ENCODE data around the gene RNPEP. TPM values are rescaled to one million over a fixed set of nuclear protein-coding genes. Genes with fewer than 3 reads are reported as not detected.
"Not testable (repeated sequence)": the region's sequence is repeated elsewhere in the genome, so short reads cannot be mapped to it uniquely, and the experiment has no call there.

RNPEP gene
- total RNA-seq, 1 donor from 2014 or later = 36.3 TPM

GRCh38 chr1:202009326-202010179 lies 27.1 kb downstream of the RNPEP start:
- DNase-seq (ENCODE audit: low spot score) = peak; percentile 84

DNA sequence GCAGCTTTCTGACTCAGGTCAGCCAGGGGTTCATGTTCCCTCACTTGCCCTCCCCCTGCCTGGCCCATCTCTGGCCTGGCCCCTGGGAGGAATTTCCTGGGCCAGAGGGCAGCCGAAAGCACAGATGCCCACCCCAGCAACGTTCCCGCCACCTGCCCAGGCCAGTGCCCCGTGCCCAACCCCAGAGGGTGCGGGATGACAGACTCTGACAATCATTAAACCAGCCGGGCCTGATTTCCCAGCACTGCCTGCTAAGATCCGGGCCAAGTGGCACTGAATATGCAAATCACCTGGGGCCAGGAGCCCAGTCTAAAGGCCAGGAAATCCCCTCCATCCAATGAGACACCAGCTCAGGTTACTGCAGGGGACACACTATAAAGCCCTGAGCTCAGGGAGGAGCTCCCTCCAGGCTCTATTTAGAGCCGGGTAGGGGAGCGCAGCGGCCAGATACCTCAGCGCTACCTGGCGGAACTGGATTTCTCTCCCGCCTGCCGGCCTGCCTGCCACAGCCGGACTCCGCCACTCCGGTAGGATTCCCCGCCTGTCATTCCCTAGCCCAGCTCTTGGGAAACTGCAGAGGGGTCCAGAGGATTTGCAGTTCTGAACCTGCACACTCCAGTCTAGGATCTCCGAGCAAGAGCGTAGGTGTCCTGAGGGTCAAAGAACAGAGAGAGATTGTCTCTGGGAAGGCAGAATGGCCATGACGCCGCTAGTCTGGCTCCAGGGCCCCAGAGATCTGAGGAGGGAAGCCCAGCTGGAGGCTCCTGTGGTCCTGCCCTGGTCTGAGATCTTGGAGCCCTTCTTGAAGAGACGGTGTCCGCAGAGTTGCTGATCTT lies 27.9 kb downstream of the RNPEP start, which contains the start of gene ELF3:
Gene ELF3 (plus strand): TSS at position 408 of the 836 bp plus-strand sequence. CDS start 550 bp downstream, outside the sequence.
- ATAC-seq = peak; percentile 83

More at GRCh38 chr1:202009326-202010179, 27.1 kb downstream of the RNPEP start:
- peak; percentile 75 for ATAC-seq

DNA sequence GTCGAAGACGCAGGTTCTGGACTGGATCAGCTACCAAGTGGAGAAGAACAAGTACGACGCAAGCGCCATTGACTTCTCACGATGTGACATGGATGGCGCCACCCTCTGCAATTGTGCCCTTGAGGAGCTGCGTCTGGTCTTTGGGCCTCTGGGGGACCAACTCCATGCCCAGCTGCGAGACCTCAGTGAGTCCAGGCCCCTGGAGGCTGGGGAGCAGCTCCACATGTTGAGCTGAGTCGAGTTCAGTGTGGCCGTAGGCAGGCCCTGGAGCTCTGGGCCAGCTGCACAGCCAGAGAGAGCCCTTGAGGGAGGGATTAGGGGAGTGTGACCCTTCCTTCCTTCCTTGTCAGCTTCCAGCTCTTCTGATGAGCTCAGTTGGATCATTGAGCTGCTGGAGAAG lies 29.5 kb downstream of the RNPEP start:
- ATAC-seq (no peak), DNase-seq (ENCODE audit: low spot score) (no peak)

More for the DNA sequence above, 27.9 kb downstream of the RNPEP start, which contains the start of gene ELF3:
- DNase-seq (ENCODE audit: low spot score) = peak; percentile 97

- DNase-seq (ENCODE audit: low spot score) (no peak), ATAC-seq (no peak)
Observed at GRCh38 chr1:202012544-202013478, 30.4 kb downstream of the RNPEP start.

DNA sequence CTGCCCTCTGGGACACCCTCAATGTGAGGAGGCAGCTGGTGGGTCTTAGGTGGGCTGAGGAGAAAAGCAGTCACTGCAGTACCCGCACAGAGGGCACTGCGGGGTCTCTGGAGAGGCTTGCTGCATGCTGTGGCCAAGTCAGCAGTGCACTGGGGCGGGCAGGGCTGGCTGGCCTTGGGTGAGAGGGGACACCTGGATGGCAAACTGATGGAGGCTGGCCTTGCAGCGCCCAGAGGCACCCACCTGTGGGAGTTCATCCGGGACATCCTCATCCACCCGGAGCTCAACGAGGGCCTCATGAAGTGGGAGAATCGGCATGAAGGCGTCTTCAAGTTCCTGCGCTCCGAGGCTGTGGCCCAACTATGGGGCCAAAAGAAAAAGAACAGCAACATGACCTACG lies 31.2 kb downstream of the RNPEP start:
- ATAC-seq (no peak), DNase-seq (ENCODE audit: low spot score) (no peak)

DNA sequence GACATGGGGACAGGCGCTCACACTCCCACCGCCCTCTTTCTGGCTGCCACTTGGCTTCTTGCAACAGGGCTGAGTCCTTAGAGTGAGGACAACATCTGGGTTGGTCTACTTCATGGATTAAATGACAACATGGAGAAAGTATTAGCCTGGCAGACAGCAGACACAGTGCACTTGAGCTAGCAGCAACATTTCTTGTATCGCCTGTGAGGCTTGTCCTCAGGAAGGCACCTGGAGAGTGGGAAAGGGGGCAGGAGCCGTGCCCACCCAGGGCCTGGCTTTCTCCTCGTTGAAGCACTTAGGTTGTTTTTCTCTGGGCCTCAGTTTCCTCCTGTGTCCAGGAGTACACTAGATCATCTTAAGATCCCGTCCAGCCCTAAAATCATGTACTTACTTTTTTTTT lies 31.6 kb downstream of the RNPEP start:
- ATAC-seq = no peak
- no peak for DNase-seq (ENCODE audit: low spot score)

- DNase-seq (ENCODE audit: low spot score) = no peak
Observed at GRCh38 chr1:202014915-202015661, 32.6 kb downstream of the RNPEP start.

GRCh38 chr1:202015662-202015937 lies 33.2 kb downstream of the RNPEP start:
- no peak for DNase-seq (ENCODE audit: low spot score)
- ATAC-seq = no peak

More at GRCh38 chr1:202014915-202015661, 32.6 kb downstream of the RNPEP start:
- ATAC-seq = no peak

- DNase-seq (ENCODE audit: low spot score) (no peak), ATAC-seq (no peak)
Observed at GRCh38 chr1:202016022-202016810, 33.8 kb downstream of the RNPEP start.

GRCh38 chr1:202016811-202017748 lies 34.6 kb downstream of the RNPEP start:
- ATAC-seq = no peak
- no peak for DNase-seq (ENCODE audit: low spot score)

GRCh38 chr1:202017749-202018467 lies 35.5 kb downstream of the RNPEP start:
- ATAC-seq = peak; percentile 38

DNA sequence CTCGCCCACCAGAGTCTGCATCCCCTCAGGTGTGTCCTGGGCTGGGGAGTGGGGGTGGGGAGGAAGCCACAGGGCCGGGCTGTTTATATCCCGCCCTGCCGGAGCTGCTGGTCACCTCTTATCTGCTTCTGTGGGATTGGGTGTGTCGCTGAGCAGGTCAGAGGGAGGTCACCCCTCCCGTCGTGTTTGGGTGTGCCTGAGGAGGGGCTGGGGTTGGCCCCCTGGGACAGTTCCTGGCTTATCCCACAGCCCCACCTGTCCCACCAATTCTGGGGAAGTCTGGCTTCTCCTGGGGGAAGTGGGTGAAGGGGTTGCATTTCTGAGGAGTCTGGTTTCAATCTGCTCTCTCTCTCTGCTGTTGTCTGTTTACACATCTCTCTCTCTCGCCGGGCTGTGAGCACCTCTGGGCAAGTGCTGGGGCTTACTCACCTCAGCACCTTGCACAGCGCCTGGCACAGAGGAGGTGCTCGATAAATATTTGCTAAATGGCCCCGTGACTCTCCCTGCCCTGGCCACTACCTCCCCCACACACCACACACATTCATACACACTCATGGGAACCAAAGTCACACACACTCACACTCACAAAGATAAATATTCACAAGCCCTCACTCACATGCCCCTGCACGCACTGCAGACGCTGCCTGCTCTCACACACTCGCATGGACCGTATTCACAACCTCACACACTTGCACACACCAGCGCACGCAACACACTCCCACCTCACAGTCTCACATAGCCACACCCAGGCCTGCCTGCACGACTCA lies 36.2 kb downstream of the RNPEP start:
- ATAC-seq = peak; percentile 81
- DNase-seq (ENCODE audit: low spot score) = peak; percentile 91

More at GRCh38 chr1:202017749-202018467, 35.5 kb downstream of the RNPEP start:
- DNase-seq (ENCODE audit: low spot score) = no peak

DNA sequence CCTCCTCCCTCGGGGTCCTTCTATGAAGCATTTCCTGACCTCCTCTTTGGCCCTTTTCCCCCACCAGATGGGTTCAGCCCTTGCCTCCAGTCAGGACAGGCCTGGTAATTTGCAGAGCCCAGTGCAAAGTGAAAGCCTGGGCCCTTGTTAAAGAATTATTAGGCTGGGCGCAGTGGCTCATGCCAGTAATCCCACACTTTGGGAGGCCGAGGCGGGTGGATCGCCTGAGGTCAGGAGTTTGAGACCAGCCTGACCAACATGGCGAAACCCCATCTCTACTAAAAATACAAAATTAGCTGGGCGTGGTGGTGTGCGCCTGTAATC lies 36.7 kb downstream of the RNPEP start:
- DNase-seq (ENCODE audit: low spot score); ATAC-seq: not testable (repeated sequence)

GRCh38 chr1:202023001-202023433 lies 40.6 kb downstream of the RNPEP start:
- ATAC-seq (peak; percentile 14), DNase-seq (ENCODE audit: low spot score) (peak; percentile 69)

- DNase-seq (ENCODE audit: low spot score) = no peak
- ATAC-seq = no peak
Observed at GRCh38 chr1:202029171-202029665, 46.8 kb downstream of the RNPEP start.

- no peak for ATAC-seq
- no peak for DNase-seq (ENCODE audit: low spot score)
Observed at GRCh38 chr1:202029727-202030126, 47.3 kb downstream of the RNPEP start.
